Measurements from ENCODE around the gene CHSY3.

Gene CHSY3

DNA sequence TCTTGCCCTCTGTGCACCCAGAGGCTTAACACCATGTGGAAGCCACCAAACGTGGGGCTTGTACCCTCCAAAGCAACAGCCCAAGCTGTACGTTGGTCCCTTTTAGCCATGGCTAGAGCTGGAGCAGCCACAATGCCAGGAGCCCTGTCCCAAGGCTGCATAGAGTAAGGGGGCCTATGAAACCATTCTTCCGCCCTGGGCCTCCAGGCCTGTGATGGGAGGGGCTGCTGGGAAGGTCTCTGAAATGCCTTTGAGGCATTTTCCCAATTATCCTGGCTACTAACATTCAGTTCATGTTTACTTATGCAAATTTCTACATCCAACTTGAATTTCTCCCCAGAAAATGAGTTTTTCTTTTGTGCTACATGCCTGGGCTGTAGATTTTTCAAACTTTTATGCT is 33.8 kb downstream of the CHSY3 start:
- no peaks in the 10 kb centered on the region for H3K27me3 ChIP-seq (ENCODE audit: control insufficient read depth, insufficient read depth, low read length)
- TF ChIP-seq, protein P1, sequence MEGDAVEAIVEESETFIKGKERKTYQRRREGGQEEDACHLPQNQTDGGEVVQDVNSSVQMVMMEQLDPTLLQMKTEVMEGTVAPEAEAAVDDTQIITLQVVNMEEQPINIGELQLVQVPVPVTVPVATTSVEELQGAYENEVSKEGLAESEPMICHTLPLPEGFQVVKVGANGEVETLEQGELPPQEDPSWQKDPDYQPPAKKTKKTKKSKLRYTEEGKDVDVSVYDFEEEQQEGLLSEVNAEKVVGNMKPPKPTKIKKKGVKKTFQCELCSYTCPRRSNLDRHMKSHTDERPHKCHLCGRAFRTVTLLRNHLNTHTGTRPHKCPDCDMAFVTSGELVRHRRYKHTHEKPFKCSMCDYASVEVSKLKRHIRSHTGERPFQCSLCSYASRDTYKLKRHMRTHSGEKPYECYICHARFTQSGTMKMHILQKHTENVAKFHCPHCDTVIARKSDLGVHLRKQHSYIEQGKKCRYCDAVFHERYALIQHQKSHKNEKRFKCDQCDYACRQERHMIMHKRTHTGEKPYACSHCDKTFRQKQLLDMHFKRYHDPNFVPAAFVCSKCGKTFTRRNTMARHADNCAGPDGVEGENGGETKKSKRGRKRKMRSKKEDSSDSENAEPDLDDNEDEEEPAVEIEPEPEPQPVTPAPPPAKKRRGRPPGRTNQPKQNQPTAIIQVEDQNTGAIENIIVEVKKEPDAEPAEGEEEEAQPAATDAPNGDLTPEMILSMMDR (IDR thresholded peaks at IDR 0.05): no peak
- H3K9me3 ChIP-seq (ENCODE audit: control insufficient read depth, low read length): no peaks in the 10 kb centered on the region
- H3K4me3 ChIP-seq (ENCODE audit: low read depth, low read length): no peak overlapping the region
- no peak overlapping the region for H2AFZ ChIP-seq
- H3K4me1 ChIP-seq: no peaks in the 10 kb centered on the region
- no peak overlapping the region for H3K27ac ChIP-seq
- H3K36me3 ChIP-seq (ENCODE audit: control insufficient read depth, insufficient read depth, low read length): no peaks in the 10 kb centered on the region
- no peaks in the 10 kb centered on the region for H3K79me2 ChIP-seq
- no peak overlapping the region for H3K9ac ChIP-seq
- H3K4me2 ChIP-seq (ENCODE audit: low read length): no peak overlapping the region

DNA sequence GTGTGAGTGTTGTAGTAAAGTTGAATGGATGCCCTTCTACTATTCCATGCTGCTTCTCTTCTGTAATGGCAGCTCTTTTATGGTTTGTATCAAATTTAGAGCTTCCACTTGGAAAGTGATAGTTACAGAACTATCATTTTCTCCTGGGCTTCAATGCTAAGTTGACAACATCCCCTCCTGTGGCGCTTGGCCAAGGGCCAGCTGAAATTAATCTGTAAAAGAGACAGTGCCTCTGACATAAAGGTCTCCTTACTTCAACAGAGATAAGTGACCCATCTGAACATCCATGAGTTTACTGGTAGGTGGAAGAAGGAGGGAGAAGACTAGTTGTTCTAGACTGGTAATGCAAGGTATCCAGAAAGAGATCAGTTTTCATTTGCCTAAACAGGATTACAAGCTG is 39.7 kb downstream of the CHSY3 start:
- Histone ChIP-seq H3K4me2 (ENCODE audit: low read length) (no peak overlapping the region), H2AFZ (no peak overlapping the region), H3K27me3 (ENCODE audit: control insufficient read depth, insufficient read depth, low read length) (no peaks in the 10 kb centered on the region), H3K9me3 (ENCODE audit: control insufficient read depth, low read length) (no peaks in the 10 kb centered on the region), H3K79me2 (no peaks in the 10 kb centered on the region), H3K4me1 (no peaks in the 10 kb centered on the region), H3K27ac (no peak overlapping the region), H3K36me3 (ENCODE audit: control insufficient read depth, insufficient read depth, low read length) (no peaks in the 10 kb centered on the region), H3K4me3 (ENCODE audit: low read depth, low read length) (no peak overlapping the region), H3K9ac (no peak overlapping the region)
- TF ChIP-seq, protein P1 (IDR thresholded peaks at IDR 0.05): no peak

DNA sequence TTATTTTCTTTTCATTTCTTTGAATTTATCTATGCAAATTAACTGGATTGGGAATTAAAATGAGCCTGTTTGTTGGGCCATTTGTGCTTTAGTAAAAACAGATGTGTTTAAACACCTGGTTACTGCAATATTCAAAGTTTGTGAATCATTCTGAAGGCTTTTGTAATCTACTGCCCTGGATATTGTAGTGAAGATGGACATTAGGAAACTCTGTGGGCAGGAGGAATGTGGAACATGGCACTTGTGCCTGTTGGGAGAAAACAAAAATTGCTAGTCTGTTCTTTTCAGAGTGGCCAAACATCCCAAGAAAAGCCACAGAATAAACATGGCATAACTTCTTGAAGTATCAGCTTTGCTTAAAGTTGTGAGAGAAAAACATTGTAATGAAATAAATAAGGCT is 40.8 kb downstream of the CHSY3 start:
- Histone ChIP-seq H3K4me3 (ENCODE audit: low read depth, low read length) (no peak overlapping the region), H3K79me2 (no peaks in the 10 kb centered on the region), H3K4me1 (no peaks in the 10 kb centered on the region), H2AFZ (no peak overlapping the region), H3K36me3 (ENCODE audit: control insufficient read depth, insufficient read depth, low read length) (no peaks in the 10 kb centered on the region), H3K27me3 (ENCODE audit: control insufficient read depth, insufficient read depth, low read length) (no peaks in the 10 kb centered on the region), H3K27ac (no peak overlapping the region), H3K9me3 (ENCODE audit: control insufficient read depth, low read length) (no peaks in the 10 kb centered on the region), H3K9ac (no peak overlapping the region), H3K4me2 (ENCODE audit: low read length) (no peak overlapping the region)
- TF ChIP-seq, protein P1 (IDR thresholded peaks at IDR 0.05): no peak

DNA sequence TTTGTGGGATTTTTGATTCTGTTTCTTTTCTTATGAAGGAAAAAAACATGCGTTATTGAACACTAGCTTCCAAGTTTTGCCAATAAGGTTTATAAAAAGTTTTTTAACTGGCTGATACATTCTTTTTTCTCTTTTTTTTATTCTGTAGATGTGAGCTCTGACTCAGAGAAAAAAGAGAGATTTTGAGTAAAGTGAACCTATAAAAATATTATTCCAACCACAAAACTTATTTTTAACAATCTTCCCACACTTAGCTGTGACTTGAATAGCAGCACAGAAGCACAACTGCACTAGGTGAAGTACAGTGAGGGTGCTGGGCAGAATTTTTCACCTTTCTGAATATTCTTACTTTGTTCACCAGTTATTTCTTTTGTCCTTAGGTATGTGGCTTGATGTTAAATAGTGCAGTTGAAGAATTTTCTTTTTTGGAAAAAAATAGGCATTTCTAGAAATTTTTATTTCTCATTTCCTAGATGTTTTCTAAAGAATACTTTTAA is 41.6 kb downstream of the CHSY3 start:
- no peak overlapping the region for H3K4me3 ChIP-seq (ENCODE audit: low read depth, low read length)
- no peaks in the 10 kb centered on the region for H3K27me3 ChIP-seq (ENCODE audit: control insufficient read depth, insufficient read depth, low read length)
- no peak overlapping the region for H3K4me2 ChIP-seq (ENCODE audit: low read length)
- no peaks in the 10 kb centered on the region for H3K79me2 ChIP-seq
- H2AFZ ChIP-seq: no peak overlapping the region
- TF ChIP-seq, protein P1 (IDR thresholded peaks at IDR 0.05): no peak
- no peaks in the 10 kb centered on the region for H3K4me1 ChIP-seq
- no peak overlapping the region for H3K27ac ChIP-seq
- no peak overlapping the region for H3K9ac ChIP-seq
- no peaks in the 10 kb centered on the region for H3K36me3 ChIP-seq (ENCODE audit: control insufficient read depth, insufficient read depth, low read length)
- H3K9me3 ChIP-seq (ENCODE audit: control insufficient read depth, low read length): no peaks in the 10 kb centered on the region

DNA sequence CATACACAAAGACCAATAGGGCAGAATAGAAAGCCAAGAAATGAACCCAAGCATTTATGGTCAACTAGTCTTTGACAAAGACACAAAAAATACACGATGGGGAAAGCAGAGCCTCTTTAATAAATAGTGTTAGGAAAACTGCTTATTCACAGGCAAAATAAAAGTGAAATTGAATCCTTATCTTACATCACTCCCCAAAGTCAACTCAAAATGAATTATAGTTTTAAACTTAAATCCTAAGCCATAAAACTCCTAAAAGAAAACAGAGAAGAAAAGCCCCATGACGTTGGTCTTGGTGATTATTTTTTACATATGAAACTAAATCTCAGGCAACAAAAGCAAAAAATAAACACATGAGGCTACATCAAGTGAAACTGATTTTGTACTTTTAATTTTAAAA is 46.8 kb downstream of the CHSY3 start:
- H3K27ac ChIP-seq: no peak overlapping the region
- TF ChIP-seq, protein P1 (IDR thresholded peaks at IDR 0.05): no peak
- H2AFZ ChIP-seq: no peak overlapping the region
- no peaks in the 10 kb centered on the region for H3K79me2 ChIP-seq
- no peaks in the 10 kb centered on the region for H3K9me3 ChIP-seq (ENCODE audit: control insufficient read depth, low read length)
- no peaks in the 10 kb centered on the region for H3K27me3 ChIP-seq (ENCODE audit: control insufficient read depth, insufficient read depth, low read length)
- no peak overlapping the region for H3K4me3 ChIP-seq (ENCODE audit: low read depth, low read length)
- no peaks in the 10 kb centered on the region for H3K36me3 ChIP-seq (ENCODE audit: control insufficient read depth, insufficient read depth, low read length)
- no peaks in the 10 kb centered on the region for H3K4me1 ChIP-seq
- H3K9ac ChIP-seq: no peak overlapping the region
- H3K4me2 ChIP-seq (ENCODE audit: low read length): no peak overlapping the region
